ENCODE measurements around the gene C2orf42.
"Not testable (repeated sequence)": the region's sequence is repeated elsewhere in the genome, so short reads cannot be mapped to it uniquely, and the experiment has no call there.

DNA sequence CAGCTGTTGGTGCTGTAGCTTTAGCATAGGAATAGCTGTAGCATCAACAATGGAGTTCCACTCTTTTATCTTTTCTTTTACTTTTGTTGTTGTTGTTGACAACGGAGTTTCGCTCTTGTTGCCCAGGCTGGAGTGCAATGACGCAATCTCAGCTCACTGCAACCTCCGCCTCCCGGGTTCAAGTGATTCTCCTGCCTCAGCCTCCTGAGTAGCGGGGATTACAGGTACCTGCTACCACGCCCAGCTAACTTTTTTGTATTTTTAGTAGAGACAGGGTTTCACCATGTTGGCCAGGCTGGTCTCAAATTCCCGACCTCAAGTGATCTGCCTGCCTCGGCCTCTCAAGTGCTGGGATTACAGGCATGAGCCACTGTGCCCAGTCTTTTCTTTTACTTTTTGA is 3.6 kb downstream of the C2orf42 start:
- TF ChIP-seq POLR2A (IDR thresholded peaks at IDR 0.05; ENCODE audit: low read depth, low read length); POLR2AphosphoS5 (IDR thresholded peaks at IDR 0.05; ENCODE audit: low read depth, low read length); TAF1 (IDR thresholded peaks at IDR 0.05; ENCODE audit: borderline replicate concordance, low read depth, low read length): not testable (repeated sequence)
